ENCODE data around the gene ITPR3.

Gene ITPR3

GRCh38 chr6:33742092-33742491 is 121.0 kb downstream of the ITPR3 start:
- DNase-seq, result no peak

DNA sequence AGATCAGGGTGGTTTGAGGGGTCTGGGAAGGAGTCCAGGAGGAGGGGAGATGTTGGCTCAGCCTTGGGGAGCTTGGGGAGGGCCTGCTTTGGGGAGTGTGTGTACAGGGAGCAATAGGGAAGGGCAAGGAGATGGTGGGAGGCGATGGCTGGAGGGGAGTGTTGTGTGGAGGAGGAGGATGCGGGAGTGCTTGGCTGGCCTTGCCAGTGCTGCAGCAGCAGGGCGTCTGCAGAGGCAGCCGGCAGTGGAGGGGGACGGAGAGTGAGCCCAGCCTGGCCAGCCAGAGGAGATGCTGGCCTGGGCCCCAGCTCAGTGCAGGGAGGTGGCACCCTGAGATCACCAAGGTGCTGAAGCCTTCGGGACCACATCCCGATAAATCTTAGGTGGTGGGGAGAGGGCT is 121.7 kb downstream of the ITPR3 start:
- DNase-seq, result no peak

- peak; percentile 55 for DNase-seq
Observed at GRCh38 chr6:33744001-33744848, 123.1 kb downstream of the ITPR3 start.

DNA sequence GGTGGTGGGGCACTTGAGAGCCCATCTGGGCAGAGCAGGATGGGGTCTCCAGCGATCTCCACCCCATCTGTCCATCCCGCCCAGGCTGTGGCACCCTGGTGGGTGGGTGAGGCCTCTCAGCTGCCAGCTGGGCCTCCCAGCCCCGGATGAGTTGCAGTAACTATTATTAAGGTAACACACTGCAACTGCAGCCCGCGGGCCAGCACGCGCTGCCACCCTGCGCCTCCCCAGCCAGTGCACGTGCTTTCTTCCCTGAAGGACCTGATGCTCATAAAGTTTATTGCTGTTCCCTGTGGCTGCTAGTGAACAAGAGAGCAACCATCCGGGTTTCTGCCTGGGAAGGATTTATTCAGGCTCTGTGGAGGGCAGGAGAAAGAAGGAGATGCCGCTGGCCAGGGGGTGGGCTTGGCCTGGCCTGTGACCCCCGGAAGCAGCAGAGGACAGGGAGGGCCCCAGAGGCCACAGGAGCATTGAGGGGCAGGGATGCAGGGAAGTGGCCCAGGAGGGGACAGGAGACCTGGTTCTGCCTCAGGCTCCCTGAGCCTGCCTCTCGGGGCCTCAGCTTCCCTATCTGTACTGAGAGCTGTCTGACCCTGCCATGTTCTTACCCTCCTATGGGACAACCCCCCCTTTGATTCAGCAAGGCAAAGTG is 123.9 kb downstream of the ITPR3 start:
- DNase-seq, result no peak

DNA sequence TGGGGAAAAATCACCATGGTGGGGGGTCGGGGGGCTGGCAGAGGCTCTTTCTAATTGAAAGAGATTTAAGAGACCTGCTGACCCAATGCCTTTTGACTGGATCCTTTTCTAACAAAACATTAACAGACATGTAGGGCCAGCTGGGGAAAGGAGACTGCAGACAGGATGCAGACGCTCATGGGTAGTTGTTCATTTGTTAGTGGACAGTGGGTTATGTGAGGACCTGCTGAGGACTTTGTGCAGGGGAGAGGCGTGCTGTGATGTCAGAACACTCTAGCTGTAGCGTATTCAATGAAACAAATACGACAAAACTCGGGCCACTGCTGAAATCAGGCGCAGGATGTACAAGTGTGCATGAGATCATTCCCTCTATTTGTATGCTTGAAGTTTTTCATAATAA is 124.4 kb downstream of the ITPR3 start:
- DNase-seq, result no peak

Data from central memory CD4-positive, alpha-beta T cell (primary cell).